ENCODE data around the gene WIPF3. TPM values are rescaled to one million over a fixed set of nuclear protein-coding genes. Genes with fewer than 3 reads are reported as not detected.

Gene WIPF3
- total RNA-seq (ENCODE audit: unreplicated experiment), result 0.37 TPM
- long read RNA-seq, partial matches to known transcripts, result 0 of 1 reads
- long read RNA-seq, other reads (novel, unspliced or antisense), result 1 of 1 reads

GRCh38 chr7:29806208-29806994, at the start of gene WIPF3:
Gene WIPF3, plus strand, starts transcription at chr7:29806508. Its CDS starts 28,217 bp downstream, at chr7:29834725.
- Mint-ChIP-seq H3K27ac (ENCODE audit: unreplicated experiment) (peak within 1 kb of the TSS; percentile 15), H3K9me3 (ENCODE audit: unreplicated experiment) (peaks cover 13% of the 10 kb centered on the region), H3K36me3 (ENCODE audit: unreplicated experiment) (no peaks in the 10 kb centered on the region), H3K4me1 (ENCODE audit: low read depth, unreplicated experiment) (no peaks in the 10 kb centered on the region), H3K27me3 (ENCODE audit: unreplicated experiment) (peaks cover 28% of the 10 kb centered on the region), H3K4me3 (ENCODE audit: unreplicated experiment) (peak within 1 kb of the TSS; percentile 69)
- no peak for TF ChIP-seq CTCF (IDR thresholded peaks at IDR 0.05; ENCODE audit: partially characterized antibody, unreplicated experiment)
- DNase-seq, result peak; percentile 41

GRCh38 chr7:29763266-29763665, 43.0 kb upstream of the WIPF3 start:
- H3K4me3 Mint-ChIP-seq (ENCODE audit: unreplicated experiment), result no peak overlapping the region
- TF ChIP-seq CTCF (IDR thresholded peaks at IDR 0.05; ENCODE audit: partially characterized antibody, unreplicated experiment), result no peak
- H3K4me1 Mint-ChIP-seq (ENCODE audit: low read depth, unreplicated experiment), result no peaks in the 10 kb centered on the region
- no peak overlapping the region for H3K27ac Mint-ChIP-seq (ENCODE audit: unreplicated experiment)
- no peaks in the 10 kb centered on the region for H3K27me3 Mint-ChIP-seq (ENCODE audit: unreplicated experiment)
- H3K36me3 Mint-ChIP-seq (ENCODE audit: unreplicated experiment), result no peaks in the 10 kb centered on the region
- DNase-seq, result no peak
- no peaks in the 10 kb centered on the region for H3K9me3 Mint-ChIP-seq (ENCODE audit: unreplicated experiment)

GRCh38 chr7:29764227-29764626, 42.1 kb upstream of the WIPF3 start:
- no peak for DNase-seq
- no peak overlapping the region for H3K27ac Mint-ChIP-seq (ENCODE audit: unreplicated experiment)
- H3K4me1 Mint-ChIP-seq (ENCODE audit: low read depth, unreplicated experiment), result no peaks in the 10 kb centered on the region
- no peaks in the 10 kb centered on the region for H3K9me3 Mint-ChIP-seq (ENCODE audit: unreplicated experiment)
- TF ChIP-seq CTCF (IDR thresholded peaks at IDR 0.05; ENCODE audit: partially characterized antibody, unreplicated experiment), result no peak
- H3K36me3 Mint-ChIP-seq (ENCODE audit: unreplicated experiment), result no peaks in the 10 kb centered on the region
- no peak overlapping the region for H3K4me3 Mint-ChIP-seq (ENCODE audit: unreplicated experiment)
- no peaks in the 10 kb centered on the region for H3K27me3 Mint-ChIP-seq (ENCODE audit: unreplicated experiment)

- Mint-ChIP-seq H3K4me3 (ENCODE audit: unreplicated experiment) (no peak overlapping the region), H3K27me3 (ENCODE audit: unreplicated experiment) (no peaks in the 10 kb centered on the region), H3K27ac (ENCODE audit: unreplicated experiment) (no peak overlapping the region), H3K9me3 (ENCODE audit: unreplicated experiment) (no peaks in the 10 kb centered on the region), H3K4me1 (ENCODE audit: low read depth, unreplicated experiment) (no peaks in the 10 kb centered on the region), H3K36me3 (ENCODE audit: unreplicated experiment) (no peaks in the 10 kb centered on the region)
- TF ChIP-seq CTCF (IDR thresholded peaks at IDR 0.05; ENCODE audit: partially characterized antibody, unreplicated experiment), result no peak
- no peak for DNase-seq
Observed at GRCh38 chr7:29765490-29765889, 40.8 kb upstream of the WIPF3 start.

- no peak for TF ChIP-seq CTCF (IDR thresholded peaks at IDR 0.05; ENCODE audit: partially characterized antibody, unreplicated experiment)
- no peaks in the 10 kb centered on the region for H3K36me3 Mint-ChIP-seq (ENCODE audit: unreplicated experiment)
Observed at GRCh38 chr7:29770371-29770770, 35.9 kb upstream of the WIPF3 start.

More at GRCh38 chr7:29770371-29770770, 35.9 kb upstream of the WIPF3 start:
- Mint-ChIP-seq H3K27me3 (ENCODE audit: unreplicated experiment) (no peaks in the 10 kb centered on the region), H3K9me3 (ENCODE audit: unreplicated experiment) (no peaks in the 10 kb centered on the region), H3K4me1 (ENCODE audit: low read depth, unreplicated experiment) (no peaks in the 10 kb centered on the region), H3K27ac (ENCODE audit: unreplicated experiment) (no peak overlapping the region), H3K4me3 (ENCODE audit: unreplicated experiment) (no peak overlapping the region)
- DNase-seq, result no peak
